ENCODE results near the gene PAWR. TPM values are rescaled to one million over a fixed set of nuclear protein-coding genes. Genes with fewer than 3 reads are reported as not detected.

The PAWR gene
- total RNA-seq, 4 donors from 2014 or later, result 0.51 to 1.4 (median 0.72) TPM

- no peaks in the 10 kb centered on the region for H3K4me1 ChIP-seq
- in situ Hi-C loops (cut with MboI; ENCODE audit: low sequenced_read_pairs in 4 of 4) (no loop called here), intact Hi-C loops (cut with DNase I; ENCODE audit: low total_unique reads) (no loop called here)
- H3K27ac ChIP-seq, result no peak overlapping the region
- no peak for TF ChIP-seq CTCF (IDR thresholded peaks at IDR 0.05 in 4 of 5, conservative IDR thresholded peaks at IDR 0.05 in 1 of 5)
- no peak for TF ChIP-seq POLR2A (IDR thresholded peaks at IDR 0.05)
- no peaks in the 10 kb centered on the region for H3K36me3 ChIP-seq
- DNase-seq (no peak), ATAC-seq (no peak)
- H3K9me3 ChIP-seq, result no peaks in the 10 kb centered on the region
- no peaks in the 10 kb centered on the region for H3K27me3 ChIP-seq
- H3K4me3 ChIP-seq, result no peak overlapping the region
Observed at GRCh38 chr12:79537675-79538074, 153.1 kb downstream of the PAWR start.

GRCh38 chr12:79535751-79536150, 155.0 kb downstream of the PAWR start:
- no peaks in the 10 kb centered on the region for H3K4me1 ChIP-seq
- no peak overlapping the region for H3K27ac ChIP-seq
- ATAC-seq (no peak), DNase-seq (no peak)
- no peak for TF ChIP-seq POLR2A (IDR thresholded peaks at IDR 0.05)
- no peak for TF ChIP-seq CTCF (IDR thresholded peaks at IDR 0.05 in 4 of 5, conservative IDR thresholded peaks at IDR 0.05 in 1 of 5)
- H3K4me3 ChIP-seq, result no peak overlapping the region
- no peaks in the 10 kb centered on the region for H3K9me3 ChIP-seq
- intact Hi-C loops (cut with DNase I; ENCODE audit: low total_unique reads) (no loop called here), in situ Hi-C loops (cut with MboI; ENCODE audit: low sequenced_read_pairs in 4 of 4) (no loop called here)
- no peaks in the 10 kb centered on the region for H3K36me3 ChIP-seq
- H3K27me3 ChIP-seq, result no peaks in the 10 kb centered on the region

Other genes starting within 250 kb of the PAWR start
- gene PPP1R12A, start 244.1 kb upstream of the PAWR start, total RNA-seq, result 10 to 100 TPM; 38.0 to 65.7 (median 47.2) TPM

Data from gastrocnemius medialis (tissue), 4 donors.